ENCODE measurements around the gene CCNB2. TPM values are rescaled to one million over a fixed set of nuclear protein-coding genes. Genes with fewer than 3 reads are reported as not detected.

CCNB2 gene
- total RNA-seq, 2 donors from 2014 or later, result 77.5 to 87.2 TPM

- H3K9me3 Mint-ChIP-seq, result no peaks in the 10 kb centered on the region
- no peak overlapping the region for H3K4me3 Mint-ChIP-seq
- Histone ChIP-seq H3K27ac (ENCODE audit: low read depth, low read length) (no peak overlapping the region), H3K4me1 (ENCODE audit: control insufficient read depth, insufficient read depth, low read length) (peaks cover 4% of the 10 kb centered on the region), H3K4me3 (ENCODE audit: low read length) (no peak overlapping the region), H3K9ac (ENCODE audit: extremely low read depth, low read length, poor library complexity, severe bottlenecking) (no peak overlapping the region), H3K36me3 (ENCODE audit: control insufficient read depth, insufficient read depth, low read length) (peaks cover 19% of the 10 kb centered on the region), H3K27me3 (ENCODE audit: control insufficient read depth, insufficient read depth, low read length, poor library complexity, severe bottlenecking) (no peaks in the 10 kb centered on the region), H3K9me3 (ENCODE audit: control insufficient read depth, low read length) (peaks cover 7% of the 10 kb centered on the region)
- DNase-seq, result no peak
- no peak for TF ChIP-seq CTCF (conservative IDR thresholded peaks at IDR 0.05)
- peak overlapping the region; percentile 77 for H3K27ac Mint-ChIP-seq
- H3K36me3 Mint-ChIP-seq (ENCODE audit: low read depth), result peaks cover 27% of the 10 kb centered on the region
- H3K27me3 Mint-ChIP-seq (ENCODE audit: insufficient read depth), result no peaks in the 10 kb centered on the region
- H3K4me1 Mint-ChIP-seq, result peaks cover 16% of the 10 kb centered on the region
- WGBS, 2 experiments (ENCODE audit: insufficient coverage in 1 of 2, insufficient read length in 1 of 2), result 89 to 94% methylated on average over 2 to 3 of the region's 3 CpGs
These were observed 64.3 kb downstream of the CCNB2 start for GRCh38 chr15:59169251-59169708.

- Histone ChIP-seq H3K27me3 (ENCODE audit: control insufficient read depth, insufficient read depth, low read length, poor library complexity, severe bottlenecking) (no peaks in the 10 kb centered on the region), H3K27ac (ENCODE audit: low read depth, low read length) (no peak overlapping the region), H3K36me3 (ENCODE audit: control insufficient read depth, insufficient read depth, low read length) (peaks cover 10% of the 10 kb centered on the region), H3K9ac (ENCODE audit: extremely low read depth, low read length, poor library complexity, severe bottlenecking) (no peak overlapping the region), H3K9me3 (ENCODE audit: control insufficient read depth, low read length) (peaks cover 7% of the 10 kb centered on the region), H3K4me3 (ENCODE audit: low read length) (no peak overlapping the region), H3K4me1 (ENCODE audit: control insufficient read depth, insufficient read depth, low read length) (peaks cover 4% of the 10 kb centered on the region)
- Mint-ChIP-seq H3K27me3 (ENCODE audit: insufficient read depth) (no peaks in the 10 kb centered on the region), H3K9me3 (no peaks in the 10 kb centered on the region), H3K4me1 (peaks cover 22% of the 10 kb centered on the region), H3K4me3 (no peak overlapping the region), H3K27ac (peak overlapping the region; percentile 77), H3K36me3 (ENCODE audit: low read depth) (peaks cover 27% of the 10 kb centered on the region)
- WGBS, 2 experiments (ENCODE audit: insufficient coverage in 1 of 2, insufficient read length in 1 of 2), result 90 to 96% methylated on average over 9 to 12 of the region's 12 CpGs
- peak; percentile 75 for DNase-seq
- no peak for TF ChIP-seq CTCF (conservative IDR thresholded peaks at IDR 0.05)
These were observed 65.5 kb downstream of the CCNB2 start for GRCh38 chr15:59170295-59171066.

- Histone ChIP-seq H3K9ac (ENCODE audit: extremely low read depth, low read length, poor library complexity, severe bottlenecking) (no peak overlapping the region), H3K9me3 (ENCODE audit: control insufficient read depth, low read length) (peaks cover 7% of the 10 kb centered on the region), H3K36me3 (ENCODE audit: control insufficient read depth, insufficient read depth, low read length) (peaks cover 10% of the 10 kb centered on the region), H3K4me1 (ENCODE audit: control insufficient read depth, insufficient read depth, low read length) (peaks cover 4% of the 10 kb centered on the region), H3K4me3 (ENCODE audit: low read length) (no peak overlapping the region), H3K27me3 (ENCODE audit: control insufficient read depth, insufficient read depth, low read length, poor library complexity, severe bottlenecking) (no peaks in the 10 kb centered on the region), H3K27ac (ENCODE audit: low read depth, low read length) (no peak overlapping the region)
- no peak overlapping the region for H3K27ac Mint-ChIP-seq
- H3K4me3 Mint-ChIP-seq, result no peak overlapping the region
- peaks cover 26% of the 10 kb centered on the region for H3K4me1 Mint-ChIP-seq
- H3K27me3 Mint-ChIP-seq (ENCODE audit: insufficient read depth), result no peaks in the 10 kb centered on the region
- no peak for TF ChIP-seq CTCF (conservative IDR thresholded peaks at IDR 0.05)
- WGBS, 2 experiments (ENCODE audit: insufficient coverage in 1 of 2, insufficient read length in 1 of 2), result 93% methylated on average over 5 to 8 of the region's 8 CpGs
- H3K36me3 Mint-ChIP-seq (ENCODE audit: low read depth), result peaks cover 26% of the 10 kb centered on the region
- H3K9me3 Mint-ChIP-seq, result no peaks in the 10 kb centered on the region
- DNase-seq, result no peak
These were observed 66.1 kb downstream of the CCNB2 start for GRCh38 chr15:59171067-59171397.

Measured in endodermal cell (in vitro differentiated cells).